Activated CD4-positive, alpha-beta T cell treated with anti-CD3 and anti-CD28 coated beads, Interleukin-2, Interleukin-4, amounts not matched to agents 100 ng/mL and 50 ng/mL, durations not matched to agents 16 hours and 8 hours (primary cell): ENCODE results near the gene MRPS33.
"Not testable (repeated sequence)": the region's sequence is repeated elsewhere in the genome, so short reads cannot be mapped to it uniquely, and the experiment has no call there.

ENCODE experiments used
- DNase-seq: peaks from one replicate; pipeline ENCODE4 v3.0.0-alpha.2; 2020; ENCODE audit warnings: low spot score

The MRPS33 gene

GRCh38 chr7:141014524-141015395, at the start of gene MRPS33:
Gene MRPS33, minus strand, starts transcription at chr7:141014952. Its CDS starts 4,319 bp downstream, at chr7:141010633.
- DNase-seq: peak; percentile 98

- DNase-seq: no peak
Measured at GRCh38 chr7:141057788-141058187, 43.0 kb upstream of the MRPS33 start.

- DNase-seq: no peak
Measured at GRCh38 chr7:141055146-141055545, 40.4 kb upstream of the MRPS33 start.

- peak; percentile 82 for DNase-seq
Measured at GRCh38 chr7:141053626-141054025, 38.9 kb upstream of the MRPS33 start.

- no peak for DNase-seq
Measured at GRCh38 chr7:141045842-141046620, 31.3 kb upstream of the MRPS33 start.

GRCh38 chr7:141045126-141045841, 30.5 kb upstream of the MRPS33 start:
- no peak for DNase-seq

GRCh38 chr7:141043616-141044015, 28.9 kb upstream of the MRPS33 start:
- no peak for DNase-seq

- no peak for DNase-seq
Measured at GRCh38 chr7:141042222-141043193, 27.8 kb upstream of the MRPS33 start.

GRCh38 chr7:141039376-141039775, 24.6 kb upstream of the MRPS33 start:
- no peak for DNase-seq

- DNase-seq: not testable (repeated sequence)
Measured at GRCh38 chr7:141038100-141038499, 23.3 kb upstream of the MRPS33 start.

- DNase-seq: not testable (repeated sequence)
Measured at GRCh38 chr7:141032539-141033323, 18.0 kb upstream of the MRPS33 start.

GRCh38 chr7:141028767-141029166, 14.0 kb upstream of the MRPS33 start:
- no peak for DNase-seq

GRCh38 chr7:141027043-141027442, 12.3 kb upstream of the MRPS33 start:
- DNase-seq: no peak

GRCh38 chr7:141024668-141025067, 9.9 kb upstream of the MRPS33 start:
- no peak for DNase-seq

GRCh38 chr7:141023295-141023694, 8.5 kb upstream of the MRPS33 start:
- DNase-seq: no peak

GRCh38 chr7:141017555-141017954, 2.8 kb upstream of the MRPS33 start:
- DNase-seq: no peak

- DNase-seq: no peak
Measured at GRCh38 chr7:141016349-141016748, 1.6 kb upstream of the MRPS33 start.

- no peak for DNase-seq
Measured at GRCh38 chr7:141014125-141014523, 628 bp downstream of the MRPS33 start.

- DNase-seq: peak; percentile 27
Measured at GRCh38 chr7:141013345-141013715, 1.4 kb downstream of the MRPS33 start.

- peak; percentile 36 for DNase-seq
Measured at GRCh38 chr7:141012696-141013344, 1.9 kb downstream of the MRPS33 start.
